SK-N-SH treated with all-trans-retinoic acid at 6 μM for 48 hours (cell line): Measurements from ENCODE around the gene MAGEB4.

Experiments used
- ATAC-seq: fragments of 200-7000 bp; cut with Tn5 transposase; 3 replicates; pipeline ENCODE4 v1.9.1; 2020; ENCODE audit warnings: mild to moderate bottlenecking, moderate library complexity
- ARNTL ChIP-seq: fragments of 450-650 bp; formaldehyde crosslinking; IDR thresholded peaks from 2 replicates; pipeline ENCODE4 v1.5.0; 2020; ENCODE audit warnings: low read depth, mild to moderate bottlenecking, moderate library complexity, borderline replicate concordance
- BACH2 ChIP-seq: fragments of 250-450 bp; sonication (Bioruptor Pico); IDR thresholded peaks from 2 replicates; pipeline ENCODE4 v1.9.0; 2021; ENCODE audit warnings: mild to moderate bottlenecking, borderline replicate concordance
- CREB5 ChIP-seq: fragments of 250-450 bp; sonication (Bioruptor Pico); IDR thresholded peaks from 2 replicates; pipeline ENCODE4 v1.5.1; 2020; ENCODE audit warnings: low read depth, mild to moderate bottlenecking, moderate library complexity
- CSDC2 ChIP-seq: fragments of 250-450 bp; sonication (Bioruptor Pico); IDR thresholded peaks from 2 replicates; pipeline ENCODE4 v1.5.0; 2020; ENCODE audit warnings: mild to moderate bottlenecking, moderate library complexity
- CSRNP3 ChIP-seq: fragments of 250-450 bp; sonication (Bioruptor Pico); IDR thresholded peaks from 2 replicates; pipeline ENCODE4 v1.5.1; 2021; ENCODE audit warnings: mild to moderate bottlenecking, moderate library complexity
- ESRRG ChIP-seq: fragments of 250-450 bp; sonication (Bioruptor Pico); IDR thresholded peaks from 2 replicates; pipeline ENCODE4 v1.6.1; 2021; ENCODE audit warnings: mild to moderate bottlenecking
- GLIS3 ChIP-seq: fragments of 250-450 bp; sonication (Bioruptor Pico); IDR thresholded peaks from 2 replicates; pipeline ENCODE4 v1.5.0; 2020; ENCODE audit warnings: mild to moderate bottlenecking, moderate library complexity
- ISL1 ChIP-seq: fragments of 250-450 bp; sonication (Bioruptor Pico); IDR thresholded peaks from 2 replicates; pipeline ENCODE4 v2.1.2; 2022; ENCODE audit warnings: mild to moderate bottlenecking, moderate library complexity
- OSR1 ChIP-seq: fragments of 250-450 bp; sonication (Bioruptor Pico); IDR thresholded peaks from 2 replicates; pipeline ENCODE4 v1.8.0; 2022; ENCODE audit warnings: moderate library complexity, mild to moderate bottlenecking, inconsistent platforms
- PPARA ChIP-seq: fragments of 250-450 bp; sonication (Bioruptor Pico); IDR thresholded peaks from 2 replicates; pipeline ENCODE4 v1.5.0; 2020; ENCODE audit warnings: mild to moderate bottlenecking, borderline replicate concordance
- RARB ChIP-seq: fragments of 250-450 bp; sonication (Bioruptor Pico); IDR thresholded peaks from 2 replicates; pipeline ENCODE4 v1.8.0; 2021; ENCODE audit warnings: mild to moderate bottlenecking, moderate library complexity
- SNAI2 ChIP-seq: fragments of 250-450 bp; sonication (Bioruptor Pico); IDR thresholded peaks from 2 replicates; pipeline ENCODE4 v1.5.0; 2020; ENCODE audit warnings: mild to moderate bottlenecking, moderate library complexity
- TCF4 ChIP-seq: fragments of 250-450 bp; sonication (Bioruptor Pico); IDR thresholded peaks from 2 replicates; pipeline ENCODE4 v1.8.0; 2021; ENCODE audit warnings: mild to moderate bottlenecking, moderate library complexity, borderline replicate concordance
- TOX ChIP-seq: fragments of 250-450 bp; sonication (Bioruptor Pico); IDR thresholded peaks from 2 replicates; pipeline ENCODE4 v1.8.0; 2021; ENCODE audit warnings: mild to moderate bottlenecking, moderate library complexity, borderline replicate concordance
- TSHZ2 ChIP-seq: fragments of 250-450 bp; sonication (Bioruptor Pico); IDR thresholded peaks from 2 replicates; pipeline ENCODE4 v1.5.0; 2020; ENCODE audit warnings: mild to moderate bottlenecking, moderate library complexity
- ZC3H10 ChIP-seq: fragments of 250-450 bp; sonication (Bioruptor Pico); IDR thresholded peaks from 2 replicates; pipeline ENCODE4 v1.5.1; 2021; ENCODE audit warnings: mild to moderate bottlenecking, moderate library complexity
- ZFP3 ChIP-seq: fragments of 250-450 bp; sonication (Bioruptor Pico); IDR thresholded peaks from 2 replicates; pipeline ENCODE4 v1.5.0; 2020; ENCODE audit warnings: mild to moderate bottlenecking, moderate library complexity
- ZFP30 ChIP-seq: fragments of 450-650 bp; formaldehyde crosslinking; IDR thresholded peaks from 2 replicates; pipeline ENCODE4 v1.5.0; 2022; ENCODE audit warnings: mild to moderate bottlenecking, moderate library complexity
- ZNF565 ChIP-seq: fragments of 450-650 bp; formaldehyde crosslinking; conservative IDR thresholded peaks from 2 replicates; pipeline ENCODE4 v1.5.0; 2020; ENCODE audit warnings: low read depth, mild to moderate bottlenecking, moderate library complexity
- ZNF70 ChIP-seq: fragments of 450-650 bp; formaldehyde crosslinking; IDR thresholded peaks from 2 replicates; pipeline ENCODE4 v1.5.0; 2020; ENCODE audit warnings: mild to moderate bottlenecking, moderate library complexity
- ZNF8 ChIP-seq: fragments of 450-650 bp; formaldehyde crosslinking; IDR thresholded peaks from 2 replicates; pipeline ENCODE4 v1.5.0; 2020; ENCODE audit warnings: mild to moderate bottlenecking, moderate library complexity
- TF ChIP-seq, protein P1 (sequence below): fragments of 250-450 bp; sonication (Bioruptor Pico); IDR thresholded peaks from 2 replicates; pipeline ENCODE4 v1.8.0; 2020; ENCODE audit warnings: mild to moderate bottlenecking, moderate library complexity, borderline replicate concordance

MAGEB4 gene

GRCh38 chrX:30275498-30275897 is 33.7 kb downstream of the MAGEB4 start:
- TF ChIP-seq CREB5 (CRISPR knock-in tag): no peak
- TF ChIP-seq CSRNP3: no peak
- no peak for TF ChIP-seq SNAI2
- no peak for TF ChIP-seq TCF4 (CRISPR knock-in tag)
- TF ChIP-seq TSHZ2 (CRISPR knock-in tag): no peak
- TF ChIP-seq ARNTL (CRISPR knock-in tag): no peak
- no peak for TF ChIP-seq BACH2 (CRISPR knock-in tag)
- TF ChIP-seq CSDC2: no peak
- TF ChIP-seq ISL1: no peak
- no peak for TF ChIP-seq TOX
- TF ChIP-seq, protein P1, sequence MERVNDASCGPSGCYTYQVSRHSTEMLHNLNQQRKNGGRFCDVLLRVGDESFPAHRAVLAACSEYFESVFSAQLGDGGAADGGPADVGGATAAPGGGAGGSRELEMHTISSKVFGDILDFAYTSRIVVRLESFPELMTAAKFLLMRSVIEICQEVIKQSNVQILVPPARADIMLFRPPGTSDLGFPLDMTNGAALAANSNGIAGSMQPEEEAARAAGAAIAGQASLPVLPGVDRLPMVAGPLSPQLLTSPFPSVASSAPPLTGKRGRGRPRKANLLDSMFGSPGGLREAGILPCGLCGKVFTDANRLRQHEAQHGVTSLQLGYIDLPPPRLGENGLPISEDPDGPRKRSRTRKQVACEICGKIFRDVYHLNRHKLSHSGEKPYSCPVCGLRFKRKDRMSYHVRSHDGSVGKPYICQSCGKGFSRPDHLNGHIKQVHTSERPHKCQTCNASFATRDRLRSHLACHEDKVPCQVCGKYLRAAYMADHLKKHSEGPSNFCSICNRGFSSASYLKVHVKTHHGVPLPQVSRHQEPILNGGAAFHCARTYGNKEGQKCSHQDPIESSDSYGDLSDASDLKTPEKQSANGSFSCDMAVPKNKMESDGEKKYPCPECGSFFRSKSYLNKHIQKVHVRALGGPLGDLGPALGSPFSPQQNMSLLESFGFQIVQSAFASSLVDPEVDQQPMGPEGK: no peak
- no peak for TF ChIP-seq ZC3H10 (CRISPR knock-in tag)
- no peak for TF ChIP-seq ZNF565 (CRISPR knock-in tag)
- no peak for TF ChIP-seq ZNF70 (CRISPR knock-in tag)
- ATAC-seq: peak; percentile 75

DNA sequence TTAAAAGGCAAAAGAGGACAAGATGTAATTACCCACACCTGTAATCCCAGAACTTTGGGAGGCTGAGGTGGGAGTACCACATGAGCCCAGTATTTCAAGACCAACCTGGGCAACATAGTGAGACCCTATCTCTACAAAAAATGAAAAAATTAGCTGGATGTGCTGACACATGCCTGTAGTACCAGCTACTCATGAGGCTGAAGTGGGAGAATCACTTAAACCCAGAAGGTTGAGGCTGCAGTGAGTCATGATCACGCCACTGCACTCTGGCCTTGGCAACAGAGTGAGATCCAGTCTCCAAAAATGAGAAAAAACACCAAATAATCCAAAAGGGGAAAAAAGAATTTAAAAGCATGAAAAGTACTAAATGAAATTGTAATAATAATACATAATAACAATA is 36.6 kb downstream of the MAGEB4 start:
- no peak for TF ChIP-seq CREB5 (CRISPR knock-in tag)
- TF ChIP-seq PPARA (CRISPR knock-in tag): no peak
- TF ChIP-seq ZNF8 (CRISPR knock-in tag): no peak
- no peak for TF ChIP-seq ZFP30 (CRISPR knock-in tag)
- no peak for TF ChIP-seq ZFP3
- TF ChIP-seq CSDC2: no peak
- no peak for TF ChIP-seq ISL1
- TF ChIP-seq ZC3H10 (CRISPR knock-in tag): no peak
- TF ChIP-seq ZNF565 (CRISPR knock-in tag): no peak
- TF ChIP-seq RARB (CRISPR knock-in tag): no peak
- no peak for TF ChIP-seq OSR1 (CRISPR knock-in tag)
- TF ChIP-seq GLIS3 (CRISPR knock-in tag): no peak
- no peak for TF ChIP-seq ESRRG (CRISPR knock-in tag)
- no peak for TF ChIP-seq TOX
- ATAC-seq: no peak

DNA sequence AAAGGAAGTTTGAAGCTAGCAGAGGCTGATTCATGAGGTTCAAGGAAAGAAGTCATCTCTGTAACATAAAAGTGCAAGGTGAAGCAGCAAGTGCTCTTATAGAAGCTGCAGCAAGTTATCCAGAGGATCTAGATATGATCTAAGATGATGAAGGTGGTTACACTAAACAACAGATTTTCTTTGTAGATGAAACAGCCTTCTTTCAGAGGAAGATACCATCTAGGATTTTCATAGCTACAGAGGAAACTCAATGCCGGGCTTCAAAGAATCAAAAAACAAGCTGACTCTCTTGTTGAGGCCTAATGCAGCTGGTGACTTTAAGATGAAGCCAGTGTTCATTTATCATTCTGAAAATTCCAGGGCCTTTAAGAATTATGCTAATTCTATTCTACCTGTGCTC is 38.6 kb downstream of the MAGEB4 start:
- TF ChIP-seq SNAI2: no peak
- no peak for TF ChIP-seq CREB5 (CRISPR knock-in tag)
- TF ChIP-seq, protein P1: no peak
- no peak for TF ChIP-seq ZC3H10 (CRISPR knock-in tag)
- no peak for TF ChIP-seq TOX
- no peak for TF ChIP-seq OSR1 (CRISPR knock-in tag)
- no peak for TF ChIP-seq ZNF70 (CRISPR knock-in tag)
- no peak for TF ChIP-seq CSDC2
- no peak for TF ChIP-seq ISL1
- TF ChIP-seq TCF4 (CRISPR knock-in tag): no peak
- TF ChIP-seq ZFP3: no peak
- TF ChIP-seq, all 23 proteins: peak for 0
- ATAC-seq: no peak
